H9 (cell line): Measurements from ENCODE around the gene GMPPB. TPM values are rescaled to one million over a fixed set of nuclear protein-coding genes. Genes with fewer than 3 reads are reported as not detected.

Source experiments
- DNase-seq: peaks from one replicate; pipeline ENCODE4 v3.0.0-alpha.2; 2017
- H2AFZ ChIP-seq: one replicate; pipeline ENCODE4 v1.6.1; 2013; ENCODE audit warnings: mild to moderate bottlenecking, low read length, control low read depth, moderate library complexity
- H2AK5ac ChIP-seq: 2 replicates; pipeline ENCODE4 v1.6.1; 2013; ENCODE audit warnings: low read length, control low read depth, mixed read lengths; ENCODE audit not compliant: insufficient read length
- H2BK120ac ChIP-seq: one replicate; pipeline ENCODE4 v1.6.1; 2013; ENCODE audit warnings: low read depth, mild to moderate bottlenecking, low read length, control low read depth, inconsistent platforms; ENCODE audit not compliant: poor library complexity, severe bottlenecking
- H2BK12ac ChIP-seq: 2 replicates; pipeline ENCODE4 v1.6.1; 2013; ENCODE audit warnings: low read length, control low read depth, mixed read lengths, low read depth; ENCODE audit not compliant: insufficient read length
- H2BK15ac ChIP-seq: 2 replicates; pipeline ENCODE4 v1.6.1; 2013; ENCODE audit warnings: low read depth, low read length, control low read depth
- H2BK20ac ChIP-seq: one replicate; pipeline ENCODE4 v1.6.1; 2013; ENCODE audit warnings: low read depth, mild to moderate bottlenecking, low read length, control low read depth, inconsistent platforms; ENCODE audit not compliant: poor library complexity, severe bottlenecking
- H2BK5ac ChIP-seq: 2 replicates; pipeline ENCODE4 v1.6.1; 2013; ENCODE audit warnings: low read length, control low read depth, mixed read lengths; ENCODE audit not compliant: insufficient read length
- H3K14ac ChIP-seq: 2 replicates; pipeline ENCODE4 v1.6.1; 2013; ENCODE audit warnings: low read length, control low read depth; ENCODE audit not compliant: insufficient read depth
- H3K18ac ChIP-seq: 2 replicates; pipeline ENCODE4 v1.6.1; 2013; ENCODE audit warnings: low read depth, mild to moderate bottlenecking, mixed read lengths, low read length, control low read depth; ENCODE audit not compliant: insufficient read length
- H3K23ac ChIP-seq: 2 replicates; pipeline ENCODE4 v1.6.1; 2013; ENCODE audit warnings: low read length, control low read depth, mixed read lengths, low read depth; ENCODE audit not compliant: insufficient read length
- H3K23me2 ChIP-seq: 2 replicates; pipeline ENCODE4 v1.6.1; 2013; ENCODE audit warnings: low read depth, mild to moderate bottlenecking, mixed read lengths, low read length, control low read depth; ENCODE audit not compliant: insufficient read length, poor library complexity, severe bottlenecking
- H3K27ac ChIP-seq: 2 replicates; pipeline ENCODE4 v1.5.1; 2013; ENCODE audit warnings: low read length, control low read depth, mixed read lengths, low read depth; ENCODE audit not compliant: insufficient read length
- H3K27me3 ChIP-seq: 2 replicates; pipeline ENCODE4 v1.6.1; 2013; ENCODE audit warnings: low read length, control low read depth, inconsistent platforms; ENCODE audit not compliant: insufficient read depth
- H3K4ac ChIP-seq: 2 replicates; pipeline ENCODE4 v1.6.1; 2013; ENCODE audit warnings: low read depth, mild to moderate bottlenecking, control low read depth, inconsistent platforms, low read length, moderate library complexity
- H3K4me1 ChIP-seq: 2 replicates; pipeline ENCODE4 v1.6.1; 2013; ENCODE audit warnings: low read length, control low read depth, inconsistent platforms; ENCODE audit not compliant: insufficient read depth
- H3K4me2 ChIP-seq: 2 replicates; pipeline ENCODE4 v1.6.1; 2013; ENCODE audit warnings: low read length, control low read depth, mixed read lengths; ENCODE audit not compliant: insufficient read length, insufficient read depth
- H3K56ac ChIP-seq: 2 replicates; pipeline ENCODE4 v1.6.1; 2013; ENCODE audit warnings: low read depth, mild to moderate bottlenecking, mixed read lengths, low read length, control low read depth; ENCODE audit not compliant: insufficient read length
- H3K79me1 ChIP-seq: 2 replicates; pipeline ENCODE4 v1.6.1; 2013; ENCODE audit warnings: low read depth, mild to moderate bottlenecking, moderate library complexity, low read length, control low read depth, inconsistent platforms; ENCODE audit not compliant: insufficient read depth, poor library complexity, severe bottlenecking
- H3K79me2 ChIP-seq: 2 replicates; pipeline ENCODE4 v1.6.1; 2013; ENCODE audit warnings: low read length, control low read depth, inconsistent platforms; ENCODE audit not compliant: insufficient read depth
- H3K9ac ChIP-seq: 2 replicates; pipeline ENCODE4 v1.6.1; 2013; ENCODE audit warnings: low read length, control low read depth, mixed read lengths; ENCODE audit not compliant: insufficient read length; ENCODE audit errors: extremely low read depth
- H3K9me3 ChIP-seq: one replicate; pipeline ENCODE4 v1.6.1; 2013; ENCODE audit warnings: low read depth, low read length, inconsistent platforms; ENCODE audit not compliant: control insufficient read depth
- H3T11ph ChIP-seq: one replicate; pipeline ENCODE4 v1.6.1; 2013; ENCODE audit warnings: mild to moderate bottlenecking, low read length, control low read depth, inconsistent platforms
- H4K20me1 ChIP-seq: one replicate; pipeline ENCODE4 v1.6.1; 2013; ENCODE audit not compliant: control insufficient read depth, insufficient read length, insufficient read depth
- H4K5ac ChIP-seq: 2 replicates; pipeline ENCODE4 v1.6.1; 2013; ENCODE audit warnings: low read depth, mild to moderate bottlenecking, mixed read lengths, low read length, control low read depth; ENCODE audit not compliant: insufficient read length
- H4K8ac ChIP-seq: replicated peaks from 2 replicates; pipeline ENCODE4 v1.6.1; 2013; ENCODE audit warnings: low read length, control low read depth, mixed read lengths, low read depth; ENCODE audit not compliant: insufficient read length
- H4K91ac ChIP-seq: 2 replicates; pipeline ENCODE4 v1.6.1; 2013; ENCODE audit warnings: low read depth, mild to moderate bottlenecking, moderate library complexity, mixed read lengths, low read length, control low read depth; ENCODE audit not compliant: insufficient read length
- H3K27ac Mint-ChIP-seq, 3 experiments: 2 replicates in 2 of 3; 3 replicates in 1 of 3; pipeline ENCODE4 v1.8.0; 2020 to 2021; ENCODE audit warnings: mixed read lengths in 3 of 3, mild to moderate bottlenecking in 1 of 3, moderate library complexity in 1 of 3
- H3K27me3 Mint-ChIP-seq: 2 replicates; pipeline ENCODE4 v1.8.0; 2021; ENCODE audit warnings: low read depth, mild to moderate bottlenecking, moderate library complexity, mixed read lengths
- H3K36me3 Mint-ChIP-seq, 3 experiments: 2 replicates in 2 of 3; 3 replicates in 1 of 3; pipeline ENCODE4 v1.8.0; 2020 to 2021; ENCODE audit warnings: low read depth in 3 of 3, mixed read lengths in 3 of 3; ENCODE audit not compliant: insufficient read depth in 1 of 3
- H3K4me1 Mint-ChIP-seq, 2 experiments: 2 replicates each; pipeline ENCODE4 v1.8.0; 2020; ENCODE audit warnings: mixed read lengths in 2 of 2
- H3K4me3 Mint-ChIP-seq, 2 experiments: 2 replicates in 1 of 2; 3 replicates in 1 of 2; pipeline ENCODE4 v1.8.0; 2020 to 2021; ENCODE audit warnings: mild to moderate bottlenecking in 2 of 2, mixed read lengths in 2 of 2, moderate library complexity in 1 of 2
- H3K9me3 Mint-ChIP-seq, 2 experiments: 2 replicates in 1 of 2; 3 replicates in 1 of 2; pipeline ENCODE4 v1.8.0; 2020; ENCODE audit warnings: mild to moderate bottlenecking in 2 of 2, mixed read lengths in 2 of 2, moderate library complexity in 1 of 2
- WGBS: extraction: QIAGEN DNeasy Blood & Tissue Kit; methylation state at CpG from one replicate; pipeline ENCODE4 v1.1.7; 2013; ENCODE audit warnings: missing lambda C conversion rate, low lambda C conversion rate, mixed read lengths; ENCODE audit not compliant: insufficient read length; ENCODE audit errors: extremely low coverage; 5-methylcytosine and 5-hydroxymethylcytosine counted together
- total RNA-seq: library from RNA; stranded (reverse); gene quantifications from 2 replicates; pipeline ENCODE4 v1.2.1, GENCODE V29; 2021
- TF ChIP-seq, protein P1 (sequence below): fragments of 200-600 bp; sonication (generic); conservative IDR thresholded peaks from 3 replicates; pipeline ENCODE4 v1.8.0; 2021; ENCODE audit warnings: antibody characterized with exemption, mild to moderate bottlenecking

The GMPPB gene
- total RNA-seq, 1 experiment from 2014 or later: 31.1 TPM

DNA sequence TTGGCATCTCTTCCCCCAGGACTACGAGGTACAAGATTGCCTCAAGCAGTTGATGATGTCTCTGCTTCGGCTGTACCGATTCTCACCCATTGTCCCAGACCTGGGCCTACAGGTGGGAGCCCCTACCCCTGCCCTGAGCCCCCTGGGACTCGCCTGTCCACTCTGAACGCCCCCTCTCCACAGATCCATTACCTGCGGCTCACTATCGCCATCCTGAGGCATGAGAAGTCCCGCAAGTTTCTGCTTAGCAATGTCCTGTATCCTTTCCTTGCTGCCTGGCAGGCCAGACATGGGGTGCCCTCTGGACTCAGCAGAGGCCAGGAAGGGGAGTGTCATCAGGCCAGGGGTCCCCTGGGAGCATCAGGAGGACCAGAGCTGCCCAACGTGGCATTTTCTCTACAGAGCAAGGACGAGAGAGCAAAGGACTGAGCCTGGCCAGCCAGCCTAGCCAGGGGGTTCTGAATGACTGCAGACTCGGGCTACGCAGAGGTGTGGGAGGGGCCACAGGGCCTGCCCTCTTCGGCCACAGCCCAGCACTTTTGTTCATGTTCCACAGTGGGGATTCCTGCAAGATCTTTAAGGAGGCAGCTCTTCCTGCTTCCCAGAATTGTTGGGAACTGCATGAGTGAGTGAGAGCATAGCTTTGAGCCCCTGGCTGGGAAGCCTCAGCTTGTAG lies 23.2 kb downstream of the GMPPB start:
- Mint-ChIP-seq H3K4me1 (peaks cover 11 to 21% of the 10 kb centered on the region in 2 experiments), H3K27ac (peak overlapping the region in 2 of 3 experiments; percentile 58 to 80; a peak in 2 of 7 replicates), H3K4me3 (0 out of 5 replicates have a peak overlapping the region, but pooled peaks of 1 of the 2 experiments have one; percentile 9), H3K27me3 (no peaks in the 10 kb centered on the region), H3K9me3 (no peaks in the 10 kb centered on the region), H3K36me3 (peaks cover 6 to 13% (median 9%) of the 10 kb centered on the region in 3 experiments; a peak in 6 of 7 replicates)
- Histone ChIP-seq H3K23me2 (no peaks in the 10 kb centered on the region), H3K79me2 (no peaks in the 10 kb centered on the region), H3K9ac (no peak overlapping the region), H2BK5ac (no peak overlapping the region), H4K91ac (no peak overlapping the region), H4K20me1 (no peaks in the 10 kb centered on the region), H2BK12ac (no peak overlapping the region), H3T11ph (no peak overlapping the region), H3K14ac (no peak overlapping the region), H3K27ac (no peak overlapping the region), H3K18ac (no peak overlapping the region), H3K9me3 (no peaks in the 10 kb centered on the region), H3K56ac (no peak overlapping the region), H2AFZ (no peak overlapping the region), H3K4me1 (no peaks in the 10 kb centered on the region), H4K8ac (no peak overlapping the region), H3K4ac (no peak overlapping the region), H2BK120ac (no peak overlapping the region), H2BK20ac (no peak overlapping the region), H3K23ac (no peak overlapping the region), H3K4me2 (no peak overlapping the region), H3K79me1 (no peaks in the 10 kb centered on the region), H2AK5ac (no peak overlapping the region), H4K5ac (no peak overlapping the region), H3K27me3 (no peaks in the 10 kb centered on the region), H2BK15ac (no peak overlapping the region)
- WGBS: no CpG with 5 or more reads among the region's 13 CpGs
- TF ChIP-seq, protein P1, sequence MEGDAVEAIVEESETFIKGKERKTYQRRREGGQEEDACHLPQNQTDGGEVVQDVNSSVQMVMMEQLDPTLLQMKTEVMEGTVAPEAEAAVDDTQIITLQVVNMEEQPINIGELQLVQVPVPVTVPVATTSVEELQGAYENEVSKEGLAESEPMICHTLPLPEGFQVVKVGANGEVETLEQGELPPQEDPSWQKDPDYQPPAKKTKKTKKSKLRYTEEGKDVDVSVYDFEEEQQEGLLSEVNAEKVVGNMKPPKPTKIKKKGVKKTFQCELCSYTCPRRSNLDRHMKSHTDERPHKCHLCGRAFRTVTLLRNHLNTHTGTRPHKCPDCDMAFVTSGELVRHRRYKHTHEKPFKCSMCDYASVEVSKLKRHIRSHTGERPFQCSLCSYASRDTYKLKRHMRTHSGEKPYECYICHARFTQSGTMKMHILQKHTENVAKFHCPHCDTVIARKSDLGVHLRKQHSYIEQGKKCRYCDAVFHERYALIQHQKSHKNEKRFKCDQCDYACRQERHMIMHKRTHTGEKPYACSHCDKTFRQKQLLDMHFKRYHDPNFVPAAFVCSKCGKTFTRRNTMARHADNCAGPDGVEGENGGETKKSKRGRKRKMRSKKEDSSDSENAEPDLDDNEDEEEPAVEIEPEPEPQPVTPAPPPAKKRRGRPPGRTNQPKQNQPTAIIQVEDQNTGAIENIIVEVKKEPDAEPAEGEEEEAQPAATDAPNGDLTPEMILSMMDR: peak; percentile 57
- DNase-seq: peak; percentile 57
